Endothelial cell of umbilical vein (primary cell): ENCODE results near the gene DGKH. TPM values are rescaled to one million over a fixed set of nuclear protein-coding genes. Genes with fewer than 3 reads are reported as not detected.

Experiments used
- BruUV-seq: library from RNA; stranded (reverse); fragments of 400-500 nt; replicated peaks from 2 replicates; lab custom pipeline; 2021; lab: Mats Ljungman, UMichigan
- CTCF ChIA-PET: fragments of 300-600, 350-600 bp; sonication (Branson Sonifier 250); formaldehyde crosslinking; loops from one replicate; lab custom pipeline; 2021; ENCODE audit warnings: antibody characterized with exemption, inconsistent platforms; lab: Charles Lee
- POLR2A ChIA-PET: fragments of 300-600, 350-600 bp; sonication (Branson Sonifier 250); formaldehyde crosslinking; loops from one replicate; lab custom pipeline; 2021; ENCODE audit warnings: antibody characterized with exemption, inconsistent platforms; lab: Charles Lee
- DNase-seq: peaks from one replicate; pipeline ENCODE4 v3.0.0-alpha.2; 2011; ENCODE audit warnings: low read depth, low spot score
- FAIRE-seq: peaks from 2 replicates; lab custom pipeline; 2011; peaks lifted over from hg19 to GRCh38; lab: Jason Lieb, UNC
- H2AFZ ChIP-seq: 2 replicates; pipeline ENCODE4 v1.6.0; 2012; ENCODE audit warnings: low read depth, low read length, control low read depth, inconsistent platforms
- H3K27ac ChIP-seq: 2 replicates; pipeline ENCODE4 v1.5.1; 2011; ENCODE audit warnings: low read depth, mild to moderate bottlenecking, control low read depth, low read length, moderate library complexity; ENCODE audit not compliant: insufficient read depth
- H3K27me3 ChIP-seq, 2 experiments: 2 replicates each; pipeline versions ENCODE4 v1.6.0 to v1.6.1; 2011; ENCODE audit warnings: low read length in 2 of 2, mixed read lengths in 1 of 2; ENCODE audit not compliant: control insufficient read depth in 2 of 2, insufficient read depth in 2 of 2
- H3K36me3 ChIP-seq, 2 experiments: 2 replicates in 1 of 2; 3 replicates in 1 of 2; pipeline ENCODE4 v1.5.1; 2011; ENCODE audit warnings: low read length in 2 of 2, mild to moderate bottlenecking in 1 of 2, moderate library complexity in 1 of 2; ENCODE audit not compliant: control insufficient read depth in 2 of 2, insufficient read depth in 2 of 2; ENCODE audit errors: extremely low read depth in 1 of 2
- H3K4me1 ChIP-seq: 3 replicates; pipeline ENCODE4 v1.5.1; 2011; ENCODE audit warnings: mild to moderate bottlenecking, low read length; ENCODE audit not compliant: control insufficient read depth, insufficient read depth; ENCODE audit errors: extremely low read depth
- H3K4me2 ChIP-seq: 2 replicates; pipeline ENCODE4 v1.6.1; 2011; ENCODE audit warnings: low read length, control low read depth, mixed read lengths; ENCODE audit not compliant: insufficient read depth
- H3K4me3 ChIP-seq, 3 experiments: fragments of 200-600 bp in 1 of 3; sonication (generic), shearing (Covaris generic) in 1 of 3; replicated peaks in 1 of 3; 2 replicates each; pipeline ENCODE4 v1.5.1; 2011 to 2016; ENCODE audit warnings: control low read depth in 3 of 3, low read length in 3 of 3, mild to moderate bottlenecking in 2 of 3, inconsistent platforms in 1 of 3, low read depth in 1 of 3, moderate library complexity in 1 of 3; ENCODE audit not compliant: insufficient read depth in 1 of 3
- H3K79me2 ChIP-seq: 2 replicates; pipeline ENCODE4 v1.6.0; 2012; ENCODE audit warnings: low read length, inconsistent platforms; ENCODE audit not compliant: control insufficient read depth, insufficient read depth
- H3K9ac ChIP-seq: replicated peaks from 2 replicates; pipeline ENCODE3; 2011; ENCODE audit warnings: low read length, control low read depth; ENCODE audit not compliant: insufficient read depth; ENCODE audit errors: extremely low read depth
- H3K9me1 ChIP-seq: replicated peaks from 3 replicates; pipeline ENCODE4 v1.6.0; 2011; ENCODE audit warnings: mild to moderate bottlenecking, low read length; ENCODE audit not compliant: control insufficient read depth, insufficient read depth; ENCODE audit errors: extremely low read depth
- H3K9me3 ChIP-seq: replicated peaks from 2 replicates; pipeline ENCODE4 v1.5.1; 2012; ENCODE audit warnings: low read length, inconsistent platforms; ENCODE audit not compliant: control insufficient read depth, insufficient read depth
- H4K20me1 ChIP-seq: replicated peaks from 2 replicates; pipeline ENCODE3; 2011; ENCODE audit warnings: mild to moderate bottlenecking, low read length; ENCODE audit not compliant: control insufficient read depth, insufficient read depth; ENCODE audit errors: extremely low read depth
- EZH2 ChIP-seq: IDR thresholded peaks from 2 replicates; pipeline ENCODE4 v1.6.1; 2012; ENCODE audit warnings: borderline replicate concordance, low read depth, mild to moderate bottlenecking, moderate library complexity, low read length, inconsistent platforms; ENCODE audit not compliant: severe bottlenecking
- FOS ChIP-seq: IDR thresholded peaks from 2 replicates; pipeline ENCODE4 v1.6.1; 2011; ENCODE audit warnings: mild to moderate bottlenecking, low read length, moderate library complexity, borderline replicate concordance; ENCODE audit not compliant: insufficient read depth
- GATA2 ChIP-seq: IDR thresholded peaks from 2 replicates; pipeline ENCODE4 v1.7.0; 2011; ENCODE audit warnings: low read depth, mild to moderate bottlenecking, moderate library complexity, mixed read lengths, low read length; ENCODE audit not compliant: insufficient read length, insufficient read depth
- JUN ChIP-seq: IDR thresholded peaks from 2 replicates; pipeline ENCODE4 v1.6.1; 2011; ENCODE audit warnings: borderline replicate concordance, low read depth; ENCODE audit not compliant: insufficient read length, insufficient read depth
- MYC ChIP-seq: IDR thresholded peaks from one replicate; pipeline ENCODE4 v1.6.1; 2011; ENCODE audit warnings: mild to moderate bottlenecking, low read depth, low read length
- POLR2A ChIP-seq: IDR thresholded peaks from 2 replicates; pipeline ENCODE4 v1.6.1; 2012; ENCODE audit warnings: low read depth, mild to moderate bottlenecking, control low read depth, low read length
- POLR2AphosphoS5 ChIP-seq: IDR thresholded peaks from 2 replicates; pipeline ENCODE4 v1.6.1; 2012; ENCODE audit warnings: low read depth, mild to moderate bottlenecking, control low read depth, low read length, moderate library complexity; ENCODE audit not compliant: insufficient read depth
- dilution Hi-C: fragments of 300-500 bp; cut with MboI; formaldehyde crosslinking; loops from one replicate; pipeline ENCODE4 v1.15.0; 2019; ENCODE audit warnings: low sequenced_read_pairs; ENCODE audit not compliant: extremely low pct_ligation_motif_present
- intact Hi-C: fragments of 100-400 bp; cut with micrococcal nuclease; formaldehyde crosslinking; loops from one replicate; pipeline ENCODE4 v1.10.0; 2022
- polyA plus RNA-seq, 4 experiments: library from polyadenylated mRNA; depleted of rRNA in 3 of 4; stranded (reverse) in 3 of 4; unstranded in 1 of 4; fragments of >200 nt; gene quantifications; 2 replicates each; pipeline versions ENCODE4 v1.2.1 to v1.2.3, GENCODE V29; 2011 to 2012; ENCODE audit warnings: missing spikeins in 1 of 4
- total RNA-seq: library from RNA; stranded (reverse); gene quantifications from 2 replicates; pipeline ENCODE4 v1.2.3, GENCODE V29; 2021
- TF ChIP-seq, protein P1 (sequence below): IDR thresholded peaks from 2 replicates; pipeline ENCODE4 v1.6.1; 2011; ENCODE audit not compliant: insufficient read depth, insufficient read length
- TF ChIP-seq, protein P2 (sequence below), 2 donors: IDR thresholded peaks; 1 replicate in 1 of 2; 2 replicates in 1 of 2; pipeline ENCODE4 v1.5.1; 2011; ENCODE audit warnings: low read length in 2 of 2, mild to moderate bottlenecking in 2 of 2, moderate library complexity in 2 of 2, control low read depth in 1 of 2, inconsistent platforms in 1 of 2, low read depth in 1 of 2; ENCODE audit not compliant: insufficient read depth in 1 of 2; ENCODE audit errors: extremely low read depth in 1 of 2

Gene DGKH
- total and polyA plus RNA-seq, 2 donors (not counting 3 experiments of a cell fraction or from before 2014, with no cell fraction given) = 4.1 to 30.1 TPM

DNA sequence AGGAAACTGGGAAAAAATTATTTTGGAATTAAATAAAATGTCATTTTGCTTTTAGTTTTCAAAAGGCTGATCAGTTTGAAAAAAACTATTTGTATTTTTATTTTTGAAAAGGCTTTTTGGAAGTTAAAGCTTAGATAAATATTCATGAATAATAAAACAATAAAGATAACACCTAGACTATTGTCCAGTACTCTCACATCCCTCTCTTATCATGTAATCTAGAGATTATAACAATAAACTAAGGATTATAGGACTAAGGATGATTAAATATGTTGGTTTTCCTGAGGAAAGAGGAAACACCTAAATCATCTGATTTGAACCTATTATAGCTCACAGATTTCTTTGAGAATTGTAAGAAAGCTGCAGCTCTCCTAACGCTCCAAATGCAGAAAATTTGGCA is 142.1 kb downstream of the DGKH start:
- H3K36me3 ChIP-seq = peaks cover 6 to 16% of the 10 kb centered on the region in 2 experiments
- no peak overlapping the region for H3K27ac ChIP-seq
- H3K4me3 ChIP-seq = no peak overlapping the region
- ChIA-PET CTCF (interaction anchor here (1.7 to 2.4 kb wide), 2 partner anchors 10 to 14 kb away, joined by 5 to 6 read pairs; no protein-coding TSS in a partner anchor), POLR2A (no interaction called here)
- FAIRE-seq (no peak), DNase-seq (no peak)
- no peak for TF ChIP-seq EZH2
- TF ChIP-seq, protein P1, sequence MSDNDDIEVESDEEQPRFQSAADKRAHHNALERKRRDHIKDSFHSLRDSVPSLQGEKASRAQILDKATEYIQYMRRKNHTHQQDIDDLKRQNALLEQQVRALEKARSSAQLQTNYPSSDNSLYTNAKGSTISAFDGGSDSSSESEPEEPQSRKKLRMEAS = no peak
- no peak for TF ChIP-seq FOS
- no peak for TF ChIP-seq JUN
- no peak for TF ChIP-seq GATA2
- TF ChIP-seq, protein P2, sequence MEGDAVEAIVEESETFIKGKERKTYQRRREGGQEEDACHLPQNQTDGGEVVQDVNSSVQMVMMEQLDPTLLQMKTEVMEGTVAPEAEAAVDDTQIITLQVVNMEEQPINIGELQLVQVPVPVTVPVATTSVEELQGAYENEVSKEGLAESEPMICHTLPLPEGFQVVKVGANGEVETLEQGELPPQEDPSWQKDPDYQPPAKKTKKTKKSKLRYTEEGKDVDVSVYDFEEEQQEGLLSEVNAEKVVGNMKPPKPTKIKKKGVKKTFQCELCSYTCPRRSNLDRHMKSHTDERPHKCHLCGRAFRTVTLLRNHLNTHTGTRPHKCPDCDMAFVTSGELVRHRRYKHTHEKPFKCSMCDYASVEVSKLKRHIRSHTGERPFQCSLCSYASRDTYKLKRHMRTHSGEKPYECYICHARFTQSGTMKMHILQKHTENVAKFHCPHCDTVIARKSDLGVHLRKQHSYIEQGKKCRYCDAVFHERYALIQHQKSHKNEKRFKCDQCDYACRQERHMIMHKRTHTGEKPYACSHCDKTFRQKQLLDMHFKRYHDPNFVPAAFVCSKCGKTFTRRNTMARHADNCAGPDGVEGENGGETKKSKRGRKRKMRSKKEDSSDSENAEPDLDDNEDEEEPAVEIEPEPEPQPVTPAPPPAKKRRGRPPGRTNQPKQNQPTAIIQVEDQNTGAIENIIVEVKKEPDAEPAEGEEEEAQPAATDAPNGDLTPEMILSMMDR (IDR thresholded peaks at IDR 0.05; ENCODE audit: extremely low read depth in 1 of 2, insufficient read depth in 1 of 2, low read depth in 1 of 2, low read length in 2 of 2) = no peak
- no peak for TF ChIP-seq POLR2AphosphoS5
- TF ChIP-seq POLR2A = no peak
- no peak for TF ChIP-seq MYC
- H3K27me3 ChIP-seq = no peaks in the 10 kb centered on the region
- intact Hi-C loops (no loop called here), dilution Hi-C loops (no loop called here)
- H3K4me2 ChIP-seq = no peak overlapping the region
- H3K79me2 ChIP-seq = no peaks in the 10 kb centered on the region
- no peaks in the 10 kb centered on the region for H3K9me1 ChIP-seq
- no peaks in the 10 kb centered on the region for H3K4me1 ChIP-seq
- H3K9me3 ChIP-seq = no peaks in the 10 kb centered on the region
- H4K20me1 ChIP-seq = no peaks in the 10 kb centered on the region
- H2AFZ ChIP-seq = no peak overlapping the region
- no peak overlapping the region for H3K9ac ChIP-seq
- BruUV-seq = no TSS peak
